OCI-LY7 (cell line): Measurements from ENCODE around the gene DNER. TPM values are rescaled to one million over a fixed set of nuclear protein-coding genes. Genes with fewer than 3 reads are reported as not detected.

ENCODE experiments used
- BruUV-seq: library from RNA; stranded (reverse); fragments of 400-500 nt; replicated peaks from 2 replicates; lab custom pipeline; 2021; lab: Mats Ljungman, UMichigan
- CTCF ChIA-PET: fragments of 300-600 bp; sonication (Branson Sonifier 250); formaldehyde crosslinking; loops from one replicate; lab custom pipeline; 2022; ENCODE audit warnings: antibody characterized with exemption; ENCODE audit not compliant: unreplicated experiment; lab: Charles Lee
- POLR2A ChIA-PET: fragments of 300-600 bp; sonication (Branson Sonifier 250); formaldehyde crosslinking; loops from one replicate; lab custom pipeline; 2022; ENCODE audit warnings: antibody characterized with exemption; lab: Charles Lee
- DNase-seq: peaks from one replicate; pipeline ENCODE4 v3.0.0-alpha.2; 2015; ENCODE audit warnings: low spot score
- H2AFZ ChIP-seq: fragments of 200-600 bp; sonication (generic), shearing (Covaris generic); 2 replicates; pipeline ENCODE4 v1.6.1; 2014; ENCODE audit warnings: mild to moderate bottlenecking, antibody characterized with exemption, low read length, moderate library complexity
- H3K27ac ChIP-seq: fragments of 200-600 bp; sonication (generic); 2 replicates; pipeline ENCODE4 v1.5.1; 2014; ENCODE audit warnings: mixed run types, low read depth, mild to moderate bottlenecking, moderate library complexity, low read length, inconsistent platforms; ENCODE audit not compliant: poor library complexity, severe bottlenecking
- H3K36me3 ChIP-seq: fragments of 200-600 bp; sonication (generic); 2 replicates; pipeline ENCODE4 v1.6.1; 2014; ENCODE audit warnings: mild to moderate bottlenecking, antibody characterized with exemption, low read length, moderate library complexity, mixed read lengths; ENCODE audit not compliant: insufficient read depth
- H3K4me1 ChIP-seq: fragments of 200-600 bp; sonication (generic); 2 replicates; pipeline ENCODE4 v1.5.1; 2014; ENCODE audit warnings: mild to moderate bottlenecking, low read length; ENCODE audit not compliant: insufficient read depth, poor library complexity, severe bottlenecking
- H3K4me2 ChIP-seq: fragments of 200-600 bp; sonication (generic); 2 replicates; pipeline ENCODE4 v1.6.1; 2014; ENCODE audit warnings: mild to moderate bottlenecking, low read length
- H3K4me3 ChIP-seq: fragments of 200-600 bp; sonication (generic); 2 replicates; pipeline ENCODE4 v1.5.1; 2014; ENCODE audit warnings: mild to moderate bottlenecking, low read depth, low read length; ENCODE audit not compliant: poor library complexity, severe bottlenecking
- H3K79me2 ChIP-seq: fragments of 200-600 bp; sonication (generic); 2 replicates; pipeline ENCODE4 v1.6.1; 2016; ENCODE audit warnings: low read depth, mild to moderate bottlenecking, low read length, moderate library complexity, mixed read lengths; ENCODE audit not compliant: insufficient read depth
- H3K9me2 ChIP-seq: fragments of 200-600 bp; sonication (generic); 2 replicates; pipeline ENCODE4 v1.6.1; 2016; ENCODE audit warnings: mild to moderate bottlenecking, low read length, mixed read lengths; ENCODE audit not compliant: insufficient read depth
- H3K9me3 ChIP-seq: fragments of 200-600 bp; sonication (generic); 2 replicates; pipeline ENCODE4 v1.6.1; 2014; ENCODE audit warnings: mild to moderate bottlenecking, mixed run types, low read length, mixed read lengths
- H4K20me1 ChIP-seq: fragments of 200-600 bp; sonication (generic); 2 replicates; pipeline ENCODE4 v1.6.1; 2014; ENCODE audit warnings: mild to moderate bottlenecking, antibody characterized with exemption, low read length, moderate library complexity, mixed read lengths; ENCODE audit not compliant: insufficient read depth
- CTCF ChIP-seq: fragments of 200-600 bp; sonication (generic); conservative IDR thresholded peaks from 2 replicates; pipeline ENCODE4 v1.5.1; 2014; ENCODE audit warnings: mild to moderate bottlenecking, antibody characterized with exemption, low read length, moderate library complexity, mixed read lengths
- EZH2phosphoT487 ChIP-seq: fragments of 200-600 bp; sonication (generic); IDR thresholded peaks from 2 replicates; pipeline ENCODE4 v1.6.1; 2018; ENCODE audit warnings: low read depth, borderline replicate concordance, mild to moderate bottlenecking, mixed run types, antibody characterized with exemption, low read length, moderate library complexity, mixed read lengths
- intact Hi-C: fragments of 100-400 bp; cut with micrococcal nuclease; formaldehyde crosslinking; loops from one replicate; pipeline ENCODE4 v1.10.0; 2022; ENCODE audit not compliant: unreplicated experiment
- total RNA-seq, 2 experiments: library from RNA; depleted of rRNA in 1 of 2; stranded (reverse); fragments of >200 nt in 1 of 2; shearing (Covaris generic) in 1 of 2; gene quantifications; 2 replicates each; pipeline ENCODE4 v1.2.3, GENCODE V29; 2014 to 2022

Gene DNER
- total RNA-seq, 2 experiments from 2014 or later: not detected

GRCh38 chr2:229380101-229380625, 334.2 kb downstream of the DNER start:
- TF ChIP-seq CTCF (no peak), EZH2phosphoT487 (no peak)
- intact Hi-C loops: no loop called here
- no peaks in the 10 kb centered on the region for H3K79me2 ChIP-seq
- no peak overlapping the region for H3K4me3 ChIP-seq
- CTCF ChIA-PET: no interaction called here
- H3K27ac ChIP-seq: no peak overlapping the region
- H3K9me3 ChIP-seq: no peaks in the 10 kb centered on the region
- no peaks in the 10 kb centered on the region for H3K36me3 ChIP-seq
- no peak overlapping the region for H3K4me2 ChIP-seq
- POLR2A ChIA-PET: no interaction called here
- no peak for DNase-seq
- no peaks in the 10 kb centered on the region for H3K9me2 ChIP-seq
- no peaks in the 10 kb centered on the region for H3K4me1 ChIP-seq
- no peak overlapping the region for H2AFZ ChIP-seq
- H4K20me1 ChIP-seq: no peaks in the 10 kb centered on the region
- BruUV-seq: no TSS peak

- H3K27ac ChIP-seq: no peak overlapping the region
- no peaks in the 10 kb centered on the region for H3K79me2 ChIP-seq
- H4K20me1 ChIP-seq: no peaks in the 10 kb centered on the region
- no TSS peak for BruUV-seq
- ChIA-PET POLR2A (no interaction called here), CTCF (no interaction called here)
- no peaks in the 10 kb centered on the region for H3K9me2 ChIP-seq
- H3K4me1 ChIP-seq: no peaks in the 10 kb centered on the region
- no peak overlapping the region for H3K4me2 ChIP-seq
- H3K4me3 ChIP-seq: no peak overlapping the region
- TF ChIP-seq CTCF (no peak), EZH2phosphoT487 (no peak)
- H3K36me3 ChIP-seq: no peaks in the 10 kb centered on the region
- no peak overlapping the region for H2AFZ ChIP-seq
- H3K9me3 ChIP-seq: no peaks in the 10 kb centered on the region
- intact Hi-C loops: no loop called here
- DNase-seq: no peak
Measured at GRCh38 chr2:229378386-229378785, 336.0 kb downstream of the DNER start.

- Histone ChIP-seq H3K4me1 (no peaks in the 10 kb centered on the region), H2AFZ (no peak overlapping the region), H3K4me2 (no peak overlapping the region), H3K27ac (no peak overlapping the region), H3K9me3 (no peaks in the 10 kb centered on the region), H3K9me2 (no peaks in the 10 kb centered on the region), H3K79me2 (no peaks in the 10 kb centered on the region), H3K36me3 (no peaks in the 10 kb centered on the region), H3K4me3 (no peak overlapping the region), H4K20me1 (no peaks in the 10 kb centered on the region)
- DNase-seq: no peak
- intact Hi-C loops: no loop called here
- no TSS peak for BruUV-seq
- no peak for TF ChIP-seq CTCF
- no peak for TF ChIP-seq EZH2phosphoT487
- ChIA-PET POLR2A (no interaction called here), CTCF (no interaction called here)
Measured at GRCh38 chr2:229376866-229377265, 337.5 kb downstream of the DNER start.
